K562 (cell line): ENCODE results near the gene RREB1. TPM values are rescaled to one million over a fixed set of nuclear protein-coding genes. Genes with fewer than 3 reads are reported as not detected.

Experiments
- ATF6 ChIP-seq: sonication (generic); formaldehyde crosslinking; IDR thresholded peaks from 2 replicates; pipeline ENCODE4 v1.4.0; 2020; ENCODE audit warnings: mild to moderate bottlenecking, missing genetic modification reagents
- CEBPG ChIP-seq, 3 experiments: fragments of 200-800 bp in 1 of 3; sonication (Bioruptor generic) in 1 of 3; sonication (generic) in 1 of 3; formaldehyde crosslinking in 1 of 3; IDR thresholded peaks in 2 of 3; conservative IDR thresholded peaks in 1 of 3; 2 replicates each; pipeline versions ENCODE4 v1.6.1 to v1.8.0; 2016 to 2022; ENCODE audit warnings: missing compliant biosample characterization in 2 of 3, missing genetic modification characterization in 2 of 3, mild to moderate bottlenecking in 1 of 3, missing genetic modification reagents in 1 of 3
- DIDO1 ChIP-seq: fragments of 450-650 bp; IDR thresholded peaks from 2 replicates; pipeline ENCODE4 v1.6.1; 2016; ENCODE audit warnings: low read depth, missing biosample characterization, missing genetic modification characterization
- ETV6 ChIP-seq, 3 experiments: fragments of 150-350 bp in 1 of 3; sonication (generic) in 1 of 3; formaldehyde crosslinking in 1 of 3; IDR thresholded peaks; 2 replicates each; pipeline versions ENCODE4 v1.6.1 to v1.8.0; 2014 to 2022; ENCODE audit warnings: borderline replicate concordance in 2 of 3, low read depth in 2 of 3, antibody characterized with exemption in 1 of 3, low read length in 1 of 3, mild to moderate bottlenecking in 1 of 3, missing genetic modification reagents in 1 of 3
- LCOR ChIP-seq: sonication (generic); formaldehyde crosslinking; IDR thresholded peaks from 2 replicates; pipeline ENCODE4 v1.8.0; 2022; ENCODE audit warnings: mild to moderate bottlenecking, missing genetic modification reagents
- PRDM10 ChIP-seq: fragments of 450-650 bp; IDR thresholded peaks from 2 replicates; pipeline ENCODE4 v1.6.1; 2018; ENCODE audit not compliant: partially characterized antibody
- RCOR1 ChIP-seq, 2 experiments: IDR thresholded peaks; 2 replicates each; pipeline ENCODE4 v1.6.1; 2012; ENCODE audit warnings: low read depth in 2 of 2, low read length in 2 of 2, borderline replicate concordance in 1 of 2, improper control_type of control experiment in 1 of 2
- SREBF1 ChIP-seq: fragments of 150-350 bp; IDR thresholded peaks from 2 replicates; pipeline ENCODE4 v1.6.1; 2014; ENCODE audit warnings: antibody characterized with exemption, low read depth, low read length, borderline replicate concordance
- USF1 ChIP-seq: sonication (generic); formaldehyde crosslinking; IDR thresholded peaks from 2 replicates; pipeline ENCODE4 v1.9.0; 2022; ENCODE audit warnings: mild to moderate bottlenecking, missing genetic modification reagents
- ZBTB33 ChIP-seq: sonication (generic); formaldehyde crosslinking; IDR thresholded peaks from 2 replicates; pipeline ENCODE4 v1.8.1; 2023; ENCODE audit warnings: mild to moderate bottlenecking, missing genetic modification reagents
- ZKSCAN1 ChIP-seq: fragments of 150-350 bp; IDR thresholded peaks from 2 replicates; pipeline ENCODE4 v1.6.1; 2016; ENCODE audit warnings: low read depth, low read length
- ZNF224 ChIP-seq: sonication (generic); formaldehyde crosslinking; IDR thresholded peaks from 2 replicates; pipeline ENCODE4 v1.8.0; 2022; ENCODE audit warnings: mild to moderate bottlenecking, missing genetic modification reagents
- ZNF280A ChIP-seq: fragments of 450-650 bp; IDR thresholded peaks from 2 replicates; pipeline ENCODE4 v1.6.1; 2018; ENCODE audit warnings: mild to moderate bottlenecking, low read depth; ENCODE audit not compliant: partially characterized antibody
- ZZZ3 ChIP-seq: fragments of 450-650 bp; IDR thresholded peaks from 2 replicates; pipeline ENCODE4 v1.6.1; 2016; ENCODE audit warnings: antibody characterized with exemption, mild to moderate bottlenecking, moderate library complexity
- polyA plus RNA-seq, 8 experiments: library from polyadenylated mRNA; depleted of rRNA in 4 of 8; stranded (reverse) in 5 of 8; unstranded in 3 of 8; fragments of >200 nt; fragmentation: Nextera tagmentation in 2 of 8; fragmentation: Illumina TruSeq in 1 of 8; extraction: Ambion mirVana in 2 of 8; extraction: Trizol in 1 of 8; gene quantifications; 2 replicates each; pipeline versions ENCODE4 v1.2.1 to v1.2.3, GENCODE V29; 2011 to 2014; ENCODE audit warnings: inconsistent platforms in 1 of 8, missing spikeins in 1 of 8
- total RNA-seq, 7 experiments: library from RNA; depleted of rRNA in 6 of 7; stranded (reverse); fragments of >200 nt in 6 of 7; fragmentation: Illumina TruSeq in 2 of 7; extraction: Trizol in 2 of 7; gene quantifications; 2 replicates each; pipeline versions ENCODE4 v1.2.1 to v1.2.3, GENCODE V29; 2011 to 2021; ENCODE audit warnings: low replicate concordance in 1 of 7

The RREB1 gene
- total and polyA plus RNA-seq, 9 of the 15 experiments (the other 6 are each of a cell fraction or from before 2014, with no cell fraction given), result 3.3 to 64.2 (median 19.3) TPM

GRCh38 chr6:7140631-7141378 is 33.0 kb downstream of the RREB1 start (continued):
- TF ChIP-seq ZBTB33 (CRISPR knock-in tag) (no peak), PRDM10 (no peak), ZZZ3 (no peak), ETV6 (IDR thresholded peaks at IDR 0.05; ENCODE audit: borderline replicate concordance in 1 of 2, low read depth in 2 of 2, low read length in 1 of 2) (no peak), ETV6 (CRISPR knock-in tag; IDR thresholded peaks at IDR 0.05; ENCODE audit: borderline replicate concordance) (no peak), LCOR (CRISPR knock-in tag) (peak; percentile 67), ZNF280A (no peak), CEBPG (CRISPR knock-in tag; IDR thresholded peaks at IDR 0.05) (no peak), CEBPG (tag; conservative IDR thresholded peaks at IDR 0.05 in 1 of 2, IDR thresholded peaks at IDR 0.05 in 1 of 2) (no peak), ATF6 (CRISPR knock-in tag) (no peak), USF1 (no peak), ZNF224 (CRISPR knock-in tag) (0 out of 2 replicates have a peak, but pooled peaks have one; percentile 41), DIDO1 (tag) (no peak), SREBF1 (no peak), RCOR1 (IDR thresholded peaks at IDR 0.05; ENCODE audit: borderline replicate concordance in 1 of 2, low read depth in 2 of 2, low read length in 2 of 2) (peak in 1 of 2 experiments; percentile 22; a peak in 1 of 4 replicates), ZKSCAN1 (no peak)
